Neuronal stem cell (in vitro differentiated cells): ENCODE data around the gene CD99.

Source experiments
- DNase-seq: peaks from one replicate; pipeline ENCODE4 v3.0.0-alpha.2; 2013; ENCODE audit warnings: low spot score
- H2AFZ ChIP-seq: one replicate; pipeline ENCODE4 v1.6.1; 2013; ENCODE audit warnings: mild to moderate bottlenecking, low read length, inconsistent platforms
- H2AK5ac ChIP-seq: 2 replicates; pipeline ENCODE4 v1.6.1; 2013; ENCODE audit warnings: low read depth, mild to moderate bottlenecking, inconsistent platforms, low read length, moderate library complexity, mixed read lengths
- H2BK120ac ChIP-seq: 2 replicates; pipeline ENCODE4 v1.6.1; 2013; ENCODE audit warnings: low read depth, mild to moderate bottlenecking, inconsistent platforms, low read length, moderate library complexity, mixed read lengths
- H2BK12ac ChIP-seq: one replicate; pipeline ENCODE4 v1.6.1; 2013; ENCODE audit warnings: low read length, inconsistent platforms
- H2BK15ac ChIP-seq: 2 replicates; pipeline ENCODE4 v1.6.1; 2013; ENCODE audit warnings: mild to moderate bottlenecking, low read length, inconsistent platforms, mixed read lengths
- H2BK5ac ChIP-seq: one replicate; pipeline ENCODE4 v1.6.1; 2013; ENCODE audit warnings: inconsistent platforms, mild to moderate bottlenecking, low read length, moderate library complexity
- H3K14ac ChIP-seq: one replicate; pipeline ENCODE4 v1.6.1; 2013; ENCODE audit warnings: low read length, inconsistent platforms
- H3K18ac ChIP-seq: 2 replicates; pipeline ENCODE4 v1.6.1; 2013; ENCODE audit warnings: low read length, inconsistent platforms
- H3K23ac ChIP-seq: 2 replicates; pipeline ENCODE4 v1.6.1; 2013; ENCODE audit warnings: low read depth, mild to moderate bottlenecking, mixed read lengths, low read length, inconsistent platforms; ENCODE audit not compliant: poor library complexity
- H3K27ac ChIP-seq: replicated peaks from 3 replicates; pipeline ENCODE4 v1.5.1; 2013; ENCODE audit warnings: low read length, inconsistent platforms
- H3K27me3 ChIP-seq, 3 experiments: 2 replicates each; pipeline ENCODE4 v1.6.1; 2013; ENCODE audit warnings: low read length in 3 of 3, mild to moderate bottlenecking in 2 of 3, inconsistent platforms in 1 of 3, low read depth in 1 of 3, mixed read lengths in 1 of 3, moderate library complexity in 1 of 3; ENCODE audit not compliant: control insufficient read depth in 3 of 3, insufficient read depth in 3 of 3
- H3K36me3 ChIP-seq, 2 donors: replicated peaks in 1 of 2; 2 replicates each; pipeline ENCODE4 v1.6.1; 2013; ENCODE audit warnings: low read length in 2 of 2; ENCODE audit not compliant: control insufficient read depth in 2 of 2, insufficient read depth in 2 of 2
- H3K4ac ChIP-seq: 2 replicates; pipeline ENCODE4 v1.6.1; 2013; ENCODE audit warnings: inconsistent platforms, mild to moderate bottlenecking, low read length, moderate library complexity
- H3K4me1 ChIP-seq, 2 donors: 1 replicate in 1 of 2; 2 replicates in 1 of 2; pipeline ENCODE4 v1.6.1; 2013; ENCODE audit warnings: low read length in 2 of 2, low read depth in 1 of 2; ENCODE audit not compliant: control insufficient read depth in 2 of 2, insufficient read depth in 1 of 2
- H3K4me2 ChIP-seq: one replicate; pipeline ENCODE4 v1.6.1; 2013; ENCODE audit warnings: mild to moderate bottlenecking, low read length, inconsistent platforms; ENCODE audit not compliant: insufficient read depth, poor library complexity, severe bottlenecking
- H3K4me3 ChIP-seq, 2 donors: 2 replicates each; pipeline ENCODE4 v1.5.1; 2013; ENCODE audit warnings: low read length in 2 of 2, mild to moderate bottlenecking in 2 of 2, inconsistent platforms in 1 of 2, moderate library complexity in 1 of 2
- H3K79me1 ChIP-seq: one replicate; pipeline ENCODE4 v1.6.1; 2013; ENCODE audit warnings: low read depth, mild to moderate bottlenecking, inconsistent platforms, low read length, moderate library complexity
- H3K9ac ChIP-seq: one replicate; pipeline ENCODE4 v1.6.1; 2013; ENCODE audit warnings: mild to moderate bottlenecking, low read depth, low read length, inconsistent platforms; ENCODE audit not compliant: poor library complexity
- H3K9me3 ChIP-seq, 2 donors: replicated peaks in 1 of 2; 2 replicates each; pipeline versions ENCODE3 to v1.6.1; 2013; ENCODE audit warnings: low read length in 2 of 2, mild to moderate bottlenecking in 2 of 2, inconsistent platforms in 1 of 2, low read depth in 1 of 2, mixed read lengths in 1 of 2, moderate library complexity in 1 of 2; ENCODE audit not compliant: control insufficient read depth in 2 of 2, insufficient read depth in 1 of 2
- H4K8ac ChIP-seq: one replicate; pipeline ENCODE4 v1.6.1; 2013; ENCODE audit warnings: low read depth, mild to moderate bottlenecking, inconsistent platforms, low read length, moderate library complexity
- H4K91ac ChIP-seq: one replicate; pipeline ENCODE4 v1.6.1; 2013; ENCODE audit warnings: low read length, low read depth, mild to moderate bottlenecking, inconsistent platforms; ENCODE audit not compliant: poor library complexity
- WGBS, 2 donors: extraction: QIAGEN DNeasy Blood & Tissue Kit; methylation state at CpG; one replicate each; pipeline ENCODE4 v1.1.7; 2013; ENCODE audit warnings: missing lambda C conversion rate in 2 of 2, mixed read lengths in 1 of 2; ENCODE audit not compliant: insufficient read length in 2 of 2, insufficient replicate concordance in 1 of 2; ENCODE audit errors: extremely low coverage in 2 of 2; 5-methylcytosine and 5-hydroxymethylcytosine counted together

Gene CD99

DNA sequence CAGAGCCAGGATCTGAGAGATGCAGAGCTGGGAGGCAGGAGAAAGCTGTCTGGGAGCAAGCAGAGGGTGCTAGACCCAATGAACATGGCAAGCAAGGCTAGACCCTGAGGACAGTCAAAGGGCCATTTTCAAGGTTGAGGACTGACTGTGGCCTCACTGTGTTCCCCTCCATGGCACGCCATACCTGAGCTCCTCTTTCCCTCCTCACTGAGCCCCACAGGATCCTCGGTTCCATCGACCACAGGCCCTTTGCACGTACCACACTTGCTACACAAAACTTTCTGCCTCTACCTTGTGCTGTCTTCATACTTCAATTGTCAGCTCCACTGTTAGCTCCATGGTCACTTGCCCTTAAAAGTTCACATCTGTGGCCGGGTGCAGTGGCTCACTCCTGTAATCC, 45.5 kb upstream of the CD99 start:
- H3K23ac ChIP-seq = no peak overlapping the region
- no peak overlapping the region for H3K9ac ChIP-seq
- H3K4me1 ChIP-seq = peaks cover 0 to 2% of the 10 kb centered on the region in 2 donors
- H2BK15ac ChIP-seq = no peak overlapping the region
- H3K27ac ChIP-seq = no peak overlapping the region
- no peak overlapping the region for H2AK5ac ChIP-seq
- no peaks in the 10 kb centered on the region for H3K79me1 ChIP-seq
- no peak overlapping the region for H2BK12ac ChIP-seq
- no peak overlapping the region for H2AFZ ChIP-seq
- no peak overlapping the region for H3K4me3 ChIP-seq
- H3K9me3 ChIP-seq = peaks cover 0 to 4% of the 10 kb centered on the region in 2 donors
- H3K18ac ChIP-seq = peak overlapping the region; percentile 11
- H3K14ac ChIP-seq = no peak overlapping the region
- H3K4me2 ChIP-seq = no peak overlapping the region
- WGBS, 2 donors = no CpG with 5 or more reads among the region's 5 CpGs
- no peak for DNase-seq
- no peak overlapping the region for H3K4ac ChIP-seq
- no peak overlapping the region for H4K91ac ChIP-seq
- peaks cover 0 to 2% (median 0%) of the 10 kb centered on the region in 3 experiments for H3K27me3 ChIP-seq
- H4K8ac ChIP-seq = no peak overlapping the region
- no peak overlapping the region for H2BK120ac ChIP-seq
- H3K36me3 ChIP-seq = peaks cover 0 to 11% of the 10 kb centered on the region in 2 donors
- H2BK5ac ChIP-seq = no peak overlapping the region

DNA sequence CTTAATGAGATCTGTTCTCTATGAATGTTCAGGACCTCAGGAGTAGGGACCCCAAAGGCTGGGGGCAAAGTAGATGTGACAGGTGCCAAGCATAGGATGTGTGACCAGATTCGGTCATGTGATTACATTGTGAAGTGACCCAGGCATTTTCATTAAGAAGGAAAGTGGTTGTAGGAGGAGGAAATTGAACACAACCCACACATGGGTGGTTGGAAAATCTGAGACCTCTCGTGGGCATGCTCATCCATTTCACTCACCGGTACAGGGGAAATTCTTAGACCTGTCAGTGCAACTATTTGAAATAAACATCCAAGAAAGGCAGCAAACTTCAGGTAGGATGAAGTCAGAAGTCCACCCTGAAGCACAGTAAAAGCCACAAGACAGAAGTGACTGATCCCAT, 43.5 kb upstream of the CD99 start:
- Histone ChIP-seq H2AK5ac (no peak overlapping the region), H3K23ac (no peak overlapping the region), H2BK15ac (no peak overlapping the region), H4K91ac (no peak overlapping the region), H3K4me2 (no peak overlapping the region), H3K27me3 (peaks cover 0 to 2% (median 0%) of the 10 kb centered on the region in 3 experiments), H3K27ac (no peak overlapping the region), H3K9me3 (peaks cover 0 to 4% of the 10 kb centered on the region in 2 donors), H2BK12ac (no peak overlapping the region), H3K14ac (no peak overlapping the region), H2BK120ac (no peak overlapping the region), H3K4me1 (no peaks in the 10 kb centered on the region), H3K4me3 (no peak overlapping the region), H3K9ac (no peak overlapping the region), H3K4ac (no peak overlapping the region), H3K79me1 (no peaks in the 10 kb centered on the region), H4K8ac (no peak overlapping the region), H2BK5ac (no peak overlapping the region), H3K18ac (no peak overlapping the region), H2AFZ (no peak overlapping the region), H3K36me3 (peaks cover 0 to 8% of the 10 kb centered on the region in 2 donors)
- DNase-seq = no peak
- no CpG with 5 or more reads among the region's 3 CpGs for WGBS, 2 donors

DNA sequence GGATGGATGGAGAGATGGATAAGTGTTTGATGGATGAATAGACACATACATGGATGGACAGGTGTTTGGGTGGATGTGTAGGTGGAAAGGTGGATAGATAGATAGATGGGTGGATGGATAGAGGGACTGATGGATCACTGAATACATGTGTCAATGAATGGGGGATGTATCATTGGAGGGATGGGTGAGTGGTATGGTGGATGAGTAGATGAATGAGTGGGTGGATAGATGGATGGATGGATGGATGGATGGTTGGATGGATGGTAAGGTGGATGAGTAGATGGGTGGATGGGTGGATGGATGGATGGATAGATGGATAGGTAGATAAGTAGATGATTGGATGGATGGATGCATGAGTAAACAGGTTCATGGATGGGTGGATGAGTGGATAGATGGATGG, 41.1 kb upstream of the CD99 start:
- no peak overlapping the region for H3K14ac ChIP-seq
- H4K91ac ChIP-seq = no peak overlapping the region
- H3K79me1 ChIP-seq = no peaks in the 10 kb centered on the region
- H3K9me3 ChIP-seq = peaks cover 0 to 4% of the 10 kb centered on the region in 2 donors
- no peak overlapping the region for H3K27ac ChIP-seq
- DNase-seq = no peak
- H2BK120ac ChIP-seq = no peak overlapping the region
- H4K8ac ChIP-seq = no peak overlapping the region
- H2AFZ ChIP-seq = no peak overlapping the region
- H3K4me2 ChIP-seq = no peak overlapping the region
- H3K23ac ChIP-seq = no peak overlapping the region
- H3K4ac ChIP-seq = no peak overlapping the region
- peaks cover 0 to 2% (median 0%) of the 10 kb centered on the region in 3 experiments for H3K27me3 ChIP-seq
- no peak overlapping the region for H2BK15ac ChIP-seq
- no peak overlapping the region for H3K18ac ChIP-seq
- H3K9ac ChIP-seq = no peak overlapping the region
- no peak overlapping the region for H2BK5ac ChIP-seq
- no peaks in the 10 kb centered on the region for H3K4me1 ChIP-seq
- H3K4me3 ChIP-seq = no peak overlapping the region
- H2BK12ac ChIP-seq = no peak overlapping the region
- H3K36me3 ChIP-seq = peaks cover 0 to 8% of the 10 kb centered on the region in 2 donors
- no peak overlapping the region for H2AK5ac ChIP-seq

DNA sequence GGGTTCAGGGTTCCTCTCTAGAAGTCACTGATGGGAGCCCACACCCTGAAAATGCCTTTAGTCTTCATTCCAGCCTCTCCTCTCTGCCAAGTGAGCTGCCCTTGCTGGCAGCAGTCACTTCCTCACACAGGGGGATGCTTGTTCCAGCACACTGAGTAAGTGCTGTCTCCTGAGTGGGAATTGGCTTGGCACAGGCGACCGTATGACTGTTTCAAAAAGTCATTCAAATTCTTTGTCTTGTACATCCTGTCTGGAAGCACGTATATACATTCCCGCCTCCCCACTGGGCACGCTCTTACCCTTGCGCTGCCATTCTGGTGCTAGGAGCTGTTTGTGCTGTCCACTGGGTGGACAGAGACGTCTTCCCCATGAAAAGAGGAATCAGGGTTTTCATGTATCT, 40.2 kb upstream of the CD99 start:
- no peak overlapping the region for H2AFZ ChIP-seq
- no peak overlapping the region for H3K27ac ChIP-seq
- H3K36me3 ChIP-seq = peaks cover 0 to 5% of the 10 kb centered on the region in 2 donors
- no peak overlapping the region for H4K8ac ChIP-seq
- H3K4me3 ChIP-seq = no peak overlapping the region
- no peak overlapping the region for H2BK5ac ChIP-seq
- H4K91ac ChIP-seq = no peak overlapping the region
- H3K4me2 ChIP-seq = no peak overlapping the region
- H2BK15ac ChIP-seq = no peak overlapping the region
- DNase-seq = no peak
- no peak overlapping the region for H2BK120ac ChIP-seq
- no peak overlapping the region for H3K4ac ChIP-seq
- H3K4me1 ChIP-seq = no peaks in the 10 kb centered on the region
- H3K79me1 ChIP-seq = no peaks in the 10 kb centered on the region
- peak overlapping the region; percentile 4 for H2AK5ac ChIP-seq
- no peak overlapping the region for H3K23ac ChIP-seq
- H3K18ac ChIP-seq = no peak overlapping the region
- H3K27me3 ChIP-seq = peaks cover 0 to 2% (median 0%) of the 10 kb centered on the region in 3 experiments
- no peaks in the 10 kb centered on the region for H3K9me3 ChIP-seq
- H2BK12ac ChIP-seq = no peak overlapping the region
- no peak overlapping the region for H3K9ac ChIP-seq
- WGBS, 2 donors = no CpG with 5 or more reads among the region's 7 CpGs
- no peak overlapping the region for H3K14ac ChIP-seq
